K562 (cell line): Measurements from ENCODE around the gene GAPVD1. TPM values are rescaled to one million over a fixed set of nuclear protein-coding genes. Genes with fewer than 3 reads are reported as not detected.
A peak's percentile ranks its signal among the peaks of the same experiment; 100 is the strongest.

ENCODE experiments used
- BCL6 ChIP-seq: fragments of 250-450 bp; sonication (Bioruptor Pico); IDR thresholded peaks from 2 replicates; pipeline ENCODE4 v1.4.0; 2020
- NR2C2 ChIP-seq, 2 experiments: fragments of 200-800 bp in 1 of 2; sonication (Bioruptor generic) in 1 of 2; sonication (generic) in 1 of 2; formaldehyde crosslinking in 1 of 2; IDR thresholded peaks; 2 replicates each; pipeline versions ENCODE4 v1.6.1 to v1.8.0; 2016 to 2022; ENCODE audit warnings: mild to moderate bottlenecking in 1 of 2, missing compliant biosample characterization in 1 of 2, missing genetic modification characterization in 1 of 2, missing genetic modification reagents in 1 of 2
- PTRF ChIP-seq: fragments of 450-650 bp; IDR thresholded peaks from 2 replicates; pipeline ENCODE4 v1.6.1; 2016; ENCODE audit warnings: mild to moderate bottlenecking, missing genetic modification characterization, missing compliant biosample characterization
- RBM25 ChIP-seq: fragments of 200-400 bp; formaldehyde crosslinking; IDR thresholded peaks from 2 replicates; pipeline ENCODE4 v1.6.1; 2018; ENCODE audit warnings: low read length, low read depth, moderate library complexity; ENCODE audit not compliant: severe bottlenecking
- TARDBP ChIP-seq: fragments of 450-650 bp; IDR thresholded peaks from 2 replicates; pipeline ENCODE4 v1.6.1; 2016
- ZEB2 ChIP-seq: fragments of 450-650 bp; IDR thresholded peaks from 2 replicates; pipeline ENCODE4 v1.6.1; 2016
- ZNF197 ChIP-seq: fragments of 200-800 bp; sonication (Bioruptor generic); IDR thresholded peaks from 2 replicates; pipeline ENCODE4 v1.6.1; 2016; ENCODE audit warnings: low read depth, missing genetic modification characterization, missing compliant biosample characterization
- ZNF589 ChIP-seq: fragments of 200-800 bp; sonication (Bioruptor generic); IDR thresholded peaks from 2 replicates; pipeline ENCODE4 v1.6.1; 2016; ENCODE audit warnings: low read depth, missing genetic modification characterization, missing compliant biosample characterization
- ZSCAN29 ChIP-seq: fragments of 450-650 bp; IDR thresholded peaks from 2 replicates; pipeline ENCODE4 v1.6.1; 2017
- polyA plus RNA-seq, 8 experiments: library from polyadenylated mRNA; depleted of rRNA in 4 of 8; stranded (reverse) in 5 of 8; unstranded in 3 of 8; fragments of >200 nt; fragmentation: Nextera tagmentation in 2 of 8; fragmentation: Illumina TruSeq in 1 of 8; extraction: Ambion mirVana in 2 of 8; extraction: Trizol in 1 of 8; gene quantifications; 2 replicates each; pipeline versions ENCODE4 v1.2.1 to v1.2.3, GENCODE V29; 2011 to 2014; ENCODE audit warnings: inconsistent platforms in 1 of 8, missing spikeins in 1 of 8
- total RNA-seq, 7 experiments: library from RNA; depleted of rRNA in 6 of 7; stranded (reverse); fragments of >200 nt in 6 of 7; fragmentation: Illumina TruSeq in 2 of 7; extraction: Trizol in 2 of 7; gene quantifications; 2 replicates each; pipeline versions ENCODE4 v1.2.1 to v1.2.3, GENCODE V29; 2011 to 2021; ENCODE audit warnings: low replicate concordance in 1 of 7
- TF ChIP-seq, protein P1 (sequence below): fragments of 200-800 bp; sonication (Bioruptor generic); IDR thresholded peaks from 2 replicates; pipeline ENCODE4 v1.6.1; 2016; ENCODE audit warnings: missing genetic modification characterization, missing compliant biosample characterization
- TF ChIP-seq, protein P2 (sequence below), 2 experiments: fragments of 450-650 bp; formaldehyde crosslinking in 1 of 2; IDR thresholded peaks; 2 replicates each; pipeline versions ENCODE4 v1.4.0 to v1.6.1; 2014 to 2020; ENCODE audit warnings: mild to moderate bottlenecking in 2 of 2, borderline replicate concordance in 1 of 2, low read depth in 1 of 2
- TF ChIP-seq, protein P3 (sequence below): sonication (generic); formaldehyde crosslinking; IDR thresholded peaks from 2 replicates; pipeline ENCODE4 v1.8.0; 2022; ENCODE audit warnings: mild to moderate bottlenecking, missing genetic modification reagents

The GAPVD1 gene
- total and polyA plus RNA-seq, 9 of the 15 experiments (the other 6 are each of a cell fraction or from before 2014, with no cell fraction given), result 9.5 to 66.1 (median 45.5) TPM

DNA sequence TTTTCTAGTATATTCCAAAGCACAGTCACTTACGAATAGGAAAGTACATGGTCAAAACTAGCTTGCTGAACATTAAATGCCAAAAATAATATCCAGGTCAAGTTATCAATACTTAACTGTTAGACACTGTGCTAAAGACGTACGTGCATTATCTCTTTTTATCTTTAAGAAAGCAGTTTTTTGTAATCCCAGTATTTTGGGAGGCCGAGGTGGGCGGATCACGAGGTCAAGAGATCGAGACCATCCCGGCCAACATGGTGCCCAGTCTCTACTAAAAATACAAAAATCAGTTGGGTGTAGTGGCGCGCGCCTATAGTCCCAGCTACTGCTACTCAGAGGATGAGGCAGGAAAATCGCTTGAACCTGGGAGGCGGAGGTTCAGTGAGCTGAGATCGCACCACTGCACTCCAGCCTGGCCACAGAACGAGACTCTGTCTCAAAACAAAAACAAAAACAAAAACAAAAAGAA, 17.8 kb upstream of the GAPVD1 start (continued):
- TF ChIP-seq, protein P1, sequence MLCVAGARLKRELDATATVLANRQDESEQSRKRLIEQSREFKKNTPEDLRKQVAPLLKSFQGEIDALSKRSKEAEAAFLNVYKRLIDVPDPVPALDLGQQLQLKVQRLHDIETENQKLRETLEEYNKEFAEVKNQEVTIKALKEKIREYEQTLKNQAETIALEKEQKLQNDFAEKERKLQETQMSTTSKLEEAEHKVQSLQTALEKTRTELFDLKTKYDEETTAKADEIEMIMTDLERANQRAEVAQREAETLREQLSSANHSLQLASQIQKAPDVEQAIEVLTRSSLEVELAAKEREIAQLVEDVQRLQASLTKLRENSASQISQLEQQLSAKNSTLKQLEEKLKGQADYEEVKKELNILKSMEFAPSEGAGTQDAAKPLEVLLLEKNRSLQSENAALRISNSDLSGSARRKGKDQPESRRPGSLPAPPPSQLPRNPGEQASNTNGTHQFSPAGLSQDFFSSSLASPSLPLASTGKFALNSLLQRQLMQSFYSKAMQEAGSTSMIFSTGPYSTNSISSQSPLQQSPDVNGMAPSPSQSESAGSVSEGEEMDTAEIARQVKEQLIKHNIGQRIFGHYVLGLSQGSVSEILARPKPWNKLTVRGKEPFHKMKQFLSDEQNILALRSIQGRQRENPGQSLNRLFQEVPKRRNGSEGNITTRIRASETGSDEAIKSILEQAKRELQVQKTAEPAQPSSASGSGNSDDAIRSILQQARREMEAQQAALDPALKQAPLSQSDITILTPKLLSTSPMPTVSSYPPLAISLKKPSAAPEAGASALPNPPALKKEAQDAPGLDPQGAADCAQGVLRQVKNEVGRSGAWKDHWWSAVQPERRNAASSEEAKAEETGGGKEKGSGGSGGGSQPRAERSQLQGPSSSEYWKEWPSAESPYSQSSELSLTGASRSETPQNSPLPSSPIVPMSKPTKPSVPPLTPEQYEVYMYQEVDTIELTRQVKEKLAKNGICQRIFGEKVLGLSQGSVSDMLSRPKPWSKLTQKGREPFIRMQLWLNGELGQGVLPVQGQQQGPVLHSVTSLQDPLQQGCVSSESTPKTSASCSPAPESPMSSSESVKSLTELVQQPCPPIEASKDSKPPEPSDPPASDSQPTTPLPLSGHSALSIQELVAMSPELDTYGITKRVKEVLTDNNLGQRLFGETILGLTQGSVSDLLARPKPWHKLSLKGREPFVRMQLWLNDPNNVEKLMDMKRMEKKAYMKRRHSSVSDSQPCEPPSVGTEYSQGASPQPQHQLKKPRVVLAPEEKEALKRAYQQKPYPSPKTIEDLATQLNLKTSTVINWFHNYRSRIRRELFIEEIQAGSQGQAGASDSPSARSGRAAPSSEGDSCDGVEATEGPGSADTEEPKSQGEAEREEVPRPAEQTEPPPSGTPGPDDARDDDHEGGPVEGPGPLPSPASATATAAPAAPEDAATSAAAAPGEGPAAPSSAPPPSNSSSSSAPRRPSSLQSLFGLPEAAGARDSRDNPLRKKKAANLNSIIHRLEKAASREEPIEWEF, result peak; percentile 56; the same call in 1 of the 2 replicates
- TF ChIP-seq NR2C2 (CRISPR knock-in tag; IDR thresholded peaks at IDR 0.05) (no peak), NR2C2 (tag; IDR thresholded peaks at IDR 0.05) (peak; percentile 4; the same call in 1 of the 2 replicates), ZNF589 (CRISPR knock-in tag) (peak; percentile 25; the same call in 1 of the 2 replicates), ZNF197 (CRISPR knock-in tag) (peak; percentile 32; the same call in 1 of the 2 replicates), PTRF (tag) (0 out of 2 replicates have a peak, but pooled peaks have one; percentile 16), BCL6 (peak; percentile 59; the same call in 1 of the 2 replicates), ZEB2 (no peak), RBM25 (no peak), ZSCAN29 (no peak), TARDBP (no peak)
- TF ChIP-seq, protein P2, sequence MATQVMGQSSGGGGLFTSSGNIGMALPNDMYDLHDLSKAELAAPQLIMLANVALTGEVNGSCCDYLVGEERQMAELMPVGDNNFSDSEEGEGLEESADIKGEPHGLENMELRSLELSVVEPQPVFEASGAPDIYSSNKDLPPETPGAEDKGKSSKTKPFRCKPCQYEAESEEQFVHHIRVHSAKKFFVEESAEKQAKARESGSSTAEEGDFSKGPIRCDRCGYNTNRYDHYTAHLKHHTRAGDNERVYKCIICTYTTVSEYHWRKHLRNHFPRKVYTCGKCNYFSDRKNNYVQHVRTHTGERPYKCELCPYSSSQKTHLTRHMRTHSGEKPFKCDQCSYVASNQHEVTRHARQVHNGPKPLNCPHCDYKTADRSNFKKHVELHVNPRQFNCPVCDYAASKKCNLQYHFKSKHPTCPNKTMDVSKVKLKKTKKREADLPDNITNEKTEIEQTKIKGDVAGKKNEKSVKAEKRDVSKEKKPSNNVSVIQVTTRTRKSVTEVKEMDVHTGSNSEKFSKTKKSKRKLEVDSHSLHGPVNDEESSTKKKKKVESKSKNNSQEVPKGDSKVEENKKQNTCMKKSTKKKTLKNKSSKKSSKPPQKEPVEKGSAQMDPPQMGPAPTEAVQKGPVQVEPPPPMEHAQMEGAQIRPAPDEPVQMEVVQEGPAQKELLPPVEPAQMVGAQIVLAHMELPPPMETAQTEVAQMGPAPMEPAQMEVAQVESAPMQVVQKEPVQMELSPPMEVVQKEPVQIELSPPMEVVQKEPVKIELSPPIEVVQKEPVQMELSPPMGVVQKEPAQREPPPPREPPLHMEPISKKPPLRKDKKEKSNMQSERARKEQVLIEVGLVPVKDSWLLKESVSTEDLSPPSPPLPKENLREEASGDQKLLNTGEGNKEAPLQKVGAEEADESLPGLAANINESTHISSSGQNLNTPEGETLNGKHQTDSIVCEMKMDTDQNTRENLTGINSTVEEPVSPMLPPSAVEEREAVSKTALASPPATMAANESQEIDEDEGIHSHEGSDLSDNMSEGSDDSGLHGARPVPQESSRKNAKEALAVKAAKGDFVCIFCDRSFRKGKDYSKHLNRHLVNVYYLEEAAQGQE (IDR thresholded peaks at IDR 0.05; ENCODE audit: borderline replicate concordance), result no peak
- TF ChIP-seq, protein P2 (CRISPR knock-in tag; IDR thresholded peaks at IDR 0.05; ENCODE audit: low read depth), result no peak
- TF ChIP-seq, protein P3, sequence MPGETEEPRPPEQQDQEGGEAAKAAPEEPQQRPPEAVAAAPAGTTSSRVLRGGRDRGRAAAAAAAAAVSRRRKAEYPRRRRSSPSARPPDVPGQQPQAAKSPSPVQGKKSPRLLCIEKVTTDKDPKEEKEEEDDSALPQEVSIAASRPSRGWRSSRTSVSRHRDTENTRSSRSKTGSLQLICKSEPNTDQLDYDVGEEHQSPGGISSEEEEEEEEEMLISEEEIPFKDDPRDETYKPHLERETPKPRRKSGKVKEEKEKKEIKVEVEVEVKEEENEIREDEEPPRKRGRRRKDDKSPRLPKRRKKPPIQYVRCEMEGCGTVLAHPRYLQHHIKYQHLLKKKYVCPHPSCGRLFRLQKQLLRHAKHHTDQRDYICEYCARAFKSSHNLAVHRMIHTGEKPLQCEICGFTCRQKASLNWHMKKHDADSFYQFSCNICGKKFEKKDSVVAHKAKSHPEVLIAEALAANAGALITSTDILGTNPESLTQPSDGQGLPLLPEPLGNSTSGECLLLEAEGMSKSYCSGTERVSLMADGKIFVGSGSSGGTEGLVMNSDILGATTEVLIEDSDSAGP, result no peak
